Loucy (cell line): Measurements from ENCODE around the gene SGCA.

Experiments used
- EZH2phosphoT487 ChIP-seq: fragments of 200-600 bp; IDR thresholded peaks from 2 replicates; pipeline ENCODE4 v1.6.1; 2018; ENCODE audit warnings: antibody characterized with exemption, mild to moderate bottlenecking, moderate library complexity, borderline replicate concordance
- TF ChIP-seq, protein P1 (sequence below): fragments of 200-600 bp; sonication (generic); conservative IDR thresholded peaks from 2 replicates; pipeline ENCODE4 v1.5.1; 2014; ENCODE audit warnings: mild to moderate bottlenecking, antibody characterized with exemption, low read length

DNA sequence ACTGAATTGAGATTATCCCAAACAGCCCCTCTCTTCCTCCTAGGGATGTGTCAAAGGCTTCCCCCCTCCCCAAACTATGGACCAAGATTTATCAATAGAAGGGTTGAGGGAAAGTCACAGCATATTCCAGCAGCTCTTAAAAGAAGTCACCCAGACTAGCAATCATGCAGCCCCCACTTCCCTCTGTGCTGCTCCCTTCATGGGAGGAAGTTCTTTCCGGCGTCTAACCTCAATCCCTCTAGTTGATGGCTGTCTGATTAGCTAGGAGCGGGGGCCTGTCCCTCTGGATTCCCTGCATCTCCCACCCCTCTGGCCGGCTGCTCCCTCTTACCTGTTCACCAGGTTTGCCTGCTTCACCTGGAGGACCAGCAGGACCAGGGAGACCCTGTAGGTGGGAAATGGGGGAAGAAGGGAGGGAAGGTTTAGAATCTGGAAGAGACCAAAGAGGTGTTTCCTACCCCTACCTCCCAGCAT is 26.4 kb downstream of the SGCA start:
- TF ChIP-seq, protein P1, sequence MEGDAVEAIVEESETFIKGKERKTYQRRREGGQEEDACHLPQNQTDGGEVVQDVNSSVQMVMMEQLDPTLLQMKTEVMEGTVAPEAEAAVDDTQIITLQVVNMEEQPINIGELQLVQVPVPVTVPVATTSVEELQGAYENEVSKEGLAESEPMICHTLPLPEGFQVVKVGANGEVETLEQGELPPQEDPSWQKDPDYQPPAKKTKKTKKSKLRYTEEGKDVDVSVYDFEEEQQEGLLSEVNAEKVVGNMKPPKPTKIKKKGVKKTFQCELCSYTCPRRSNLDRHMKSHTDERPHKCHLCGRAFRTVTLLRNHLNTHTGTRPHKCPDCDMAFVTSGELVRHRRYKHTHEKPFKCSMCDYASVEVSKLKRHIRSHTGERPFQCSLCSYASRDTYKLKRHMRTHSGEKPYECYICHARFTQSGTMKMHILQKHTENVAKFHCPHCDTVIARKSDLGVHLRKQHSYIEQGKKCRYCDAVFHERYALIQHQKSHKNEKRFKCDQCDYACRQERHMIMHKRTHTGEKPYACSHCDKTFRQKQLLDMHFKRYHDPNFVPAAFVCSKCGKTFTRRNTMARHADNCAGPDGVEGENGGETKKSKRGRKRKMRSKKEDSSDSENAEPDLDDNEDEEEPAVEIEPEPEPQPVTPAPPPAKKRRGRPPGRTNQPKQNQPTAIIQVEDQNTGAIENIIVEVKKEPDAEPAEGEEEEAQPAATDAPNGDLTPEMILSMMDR = no peak
- no peak for TF ChIP-seq EZH2phosphoT487
